IMR-90 (cell line): ENCODE measurements around the gene MAPK10. TPM values are rescaled to one million over a fixed set of nuclear protein-coding genes. Genes with fewer than 3 reads are reported as not detected.

Source experiments
- ATAC-seq: fragments of 200-7000 bp; cut with Tn5 transposase; 2 replicates; pipeline ENCODE4 v1.9.1; 2020; ENCODE audit warnings: low read depth, mild to moderate bottlenecking, moderate library complexity
- BruUV-seq: library from RNA; stranded (reverse); fragments of 400-500 nt; replicated peaks from 2 replicates; lab custom pipeline; 2021; lab: Mats Ljungman, UMichigan
- CTCF ChIA-PET: fragments of 300-600 bp; formaldehyde crosslinking; extraction: SDS; loops from one replicate; lab custom pipeline; 2021; ENCODE audit warnings: antibody characterized with exemption; lab: Yijun Ruan, JAX
- POLR2A ChIA-PET: fragments of 300-600 bp; sonication (Branson Sonifier 250); formaldehyde crosslinking; loops from one replicate; lab custom pipeline; 2022; ENCODE audit warnings: antibody characterized with exemption; ENCODE audit not compliant: unreplicated experiment; lab: Charles Lee
- DNase-seq: peaks from one replicate; pipeline ENCODE4 v3.0.0; 2013
- H2AFZ ChIP-seq: replicated peaks from 2 replicates; pipeline ENCODE3; 2013; ENCODE audit warnings: low read length, mild to moderate bottlenecking; ENCODE audit not compliant: poor library complexity
- H2AK5ac ChIP-seq: 2 replicates; pipeline ENCODE4 v1.6.1; 2013; ENCODE audit warnings: low read depth, low read length, inconsistent platforms
- H2AK9ac ChIP-seq: replicated peaks from 2 replicates; pipeline ENCODE3; 2013; ENCODE audit warnings: mild to moderate bottlenecking, low read depth, low read length, moderate library complexity; ENCODE audit not compliant: poor library complexity
- H2BK120ac ChIP-seq: 2 replicates; pipeline ENCODE4 v1.6.1; 2013; ENCODE audit warnings: low read depth, low read length, inconsistent platforms
- H2BK15ac ChIP-seq: 3 replicates; pipeline ENCODE4 v1.6.1; 2013; ENCODE audit warnings: low read depth, low read length, inconsistent platforms
- H2BK20ac ChIP-seq: 2 replicates; pipeline ENCODE4 v1.6.1; 2013; ENCODE audit warnings: low read depth, mild to moderate bottlenecking, inconsistent platforms, low read length, moderate library complexity
- H2BK5ac ChIP-seq: 2 replicates; pipeline ENCODE4 v1.6.1; 2013; ENCODE audit warnings: mild to moderate bottlenecking, low read depth, low read length, inconsistent platforms; ENCODE audit not compliant: poor library complexity, severe bottlenecking
- H3K14ac ChIP-seq: replicated peaks from 2 replicates; pipeline ENCODE4 v1.6.1; 2013; ENCODE audit warnings: low read depth, low read length, inconsistent platforms
- H3K18ac ChIP-seq: 2 replicates; pipeline ENCODE4 v1.6.1; 2013; ENCODE audit warnings: low read depth, low read length, control low read depth
- H3K23ac ChIP-seq: 2 replicates; pipeline ENCODE4 v1.6.1; 2013; ENCODE audit warnings: low read depth, low read length, inconsistent platforms
- H3K27ac ChIP-seq: 2 replicates; pipeline ENCODE4 v1.5.1; 2013; ENCODE audit warnings: mild to moderate bottlenecking, control low read depth, low read length; ENCODE audit not compliant: insufficient read depth
- H3K27me3 ChIP-seq: 2 replicates; pipeline ENCODE4 v1.6.1; 2013; ENCODE audit warnings: low read length; ENCODE audit not compliant: control insufficient read depth, insufficient read depth
- H3K36me3 ChIP-seq: 2 replicates; pipeline ENCODE4 v1.6.1; 2013; ENCODE audit warnings: low read length, mixed read lengths; ENCODE audit not compliant: control insufficient read depth, insufficient read depth
- H3K4ac ChIP-seq: 2 replicates; pipeline ENCODE4 v1.6.1; 2013; ENCODE audit warnings: low read depth, low read length, inconsistent platforms
- H3K4me1 ChIP-seq: 2 replicates; pipeline ENCODE4 v1.6.1; 2013; ENCODE audit warnings: low read length, mixed read lengths; ENCODE audit not compliant: control insufficient read depth, insufficient read depth
- H3K4me2 ChIP-seq: 2 replicates; pipeline ENCODE4 v1.6.1; 2013; ENCODE audit warnings: low read depth, mild to moderate bottlenecking, control low read depth, low read length, moderate library complexity
- H3K4me3 ChIP-seq: 2 replicates; pipeline ENCODE4 v1.5.1; 2013; ENCODE audit warnings: low read depth, mild to moderate bottlenecking, control low read depth, low read length, moderate library complexity; ENCODE audit not compliant: insufficient read depth
- H3K56ac ChIP-seq: 2 replicates; pipeline ENCODE4 v1.6.1; 2013; ENCODE audit warnings: low read length, inconsistent platforms; ENCODE audit not compliant: insufficient read depth; ENCODE audit errors: extremely low read depth
- H3K79me1 ChIP-seq, 2 experiments: 2 replicates each; pipeline ENCODE4 v1.6.1; 2013; ENCODE audit warnings: low read length in 2 of 2, inconsistent platforms in 1 of 2, low read depth in 1 of 2
- H3K9ac ChIP-seq: 2 replicates; pipeline ENCODE4 v1.6.1; 2013; ENCODE audit warnings: low read depth, low read length, control low read depth
- H3K9me1 ChIP-seq: 2 replicates; pipeline ENCODE4 v1.6.1; 2013; ENCODE audit warnings: low read length, inconsistent platforms; ENCODE audit not compliant: insufficient read depth
- H3K9me3 ChIP-seq: 2 replicates; pipeline ENCODE4 v1.6.1; 2013; ENCODE audit warnings: low read length; ENCODE audit not compliant: control insufficient read depth, insufficient read depth
- H4K20me1 ChIP-seq: 2 replicates; pipeline ENCODE4 v1.6.1; 2013; ENCODE audit warnings: low read length, inconsistent platforms; ENCODE audit not compliant: insufficient read depth
- H4K5ac ChIP-seq: 2 replicates; pipeline ENCODE4 v1.6.1; 2013; ENCODE audit warnings: mild to moderate bottlenecking, low read depth, low read length, control low read depth
- H4K8ac ChIP-seq, 2 experiments: 2 replicates each; pipeline ENCODE4 v1.6.1; 2013; ENCODE audit warnings: low read depth in 2 of 2, low read length in 2 of 2, control low read depth in 1 of 2, inconsistent platforms in 1 of 2
- H4K91ac ChIP-seq: 2 replicates; pipeline ENCODE4 v1.6.1; 2013; ENCODE audit warnings: low read depth, low read length, inconsistent platforms; ENCODE audit not compliant: insufficient read depth
- RFX5 ChIP-seq: IDR thresholded peaks from 2 replicates; pipeline ENCODE4 v1.8.0; 2012; ENCODE audit warnings: low read depth, mild to moderate bottlenecking, low read length, moderate library complexity
- WGBS, 2 experiments: methylation state at CpG; one replicate each; pipeline versions ENCODE4 v1.1.5 to v1.1.7; 2013; ENCODE audit warnings: missing lambda C conversion rate in 2 of 2; ENCODE audit not compliant: insufficient read length in 1 of 2; ENCODE audit errors: extremely low coverage in 2 of 2; 5-methylcytosine and 5-hydroxymethylcytosine counted together
- dilution Hi-C: fragments of 300-500 bp; cut with HindIII; formaldehyde crosslinking; loops from one replicate; pipeline ENCODE4 v1.14.3; 2018; ENCODE audit warnings: low sequenced_read_pairs; ENCODE audit not compliant: unreplicated experiment
- in situ Hi-C: fragments of 300-500 bp; cut with MboI; formaldehyde crosslinking; loops from 3 replicates; pipeline ENCODE4 v1.14.3; 2019; ENCODE audit warnings: low sequenced_read_pairs, inconsistent platforms, mixed read lengths
- intact Hi-C: fragments of 100-400 bp; cut with micrococcal nuclease; formaldehyde crosslinking; loops from 2 replicates; pipeline ENCODE4 v1.10.0; 2022
- polyA plus RNA-seq, 3 experiments: library from polyadenylated mRNA; depleted of rRNA; stranded (reverse); fragments of >200 nt; gene quantifications; 2 replicates each; pipeline ENCODE4 v1.2.3, GENCODE V29; 2012; ENCODE audit warnings: low replicate concordance in 1 of 3
- total RNA-seq: library from RNA; depleted of rRNA; stranded (reverse); fragments of >200 nt; gene quantifications from 2 replicates; pipeline ENCODE4 v1.2.3, GENCODE V29; 2012

The MAPK10 gene
- total and polyA plus RNA-seq, 2 of the 4 experiments (the other 2 are of a cell fraction): 2.8 to 6.5 TPM

DNA sequence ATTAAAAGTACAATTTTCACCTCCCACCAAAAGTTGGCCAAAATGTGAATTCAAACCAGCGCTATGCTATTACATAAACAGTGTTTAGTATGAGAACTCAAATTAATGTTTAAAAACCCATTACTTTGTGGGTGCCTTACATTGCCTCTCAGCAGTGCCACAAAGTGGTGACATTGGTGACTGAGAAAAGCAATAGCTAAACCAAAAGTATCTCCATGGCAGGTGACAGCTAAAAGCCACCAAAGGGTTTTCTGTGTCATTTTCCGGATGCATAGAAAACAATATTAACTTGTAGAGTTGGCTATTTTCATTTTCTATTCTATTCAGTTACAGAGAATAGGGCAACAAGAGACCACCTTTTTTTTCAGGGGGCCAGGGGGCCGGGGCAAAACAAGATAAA, 261.2 kb downstream of the MAPK10 start:
- H3K79me1 ChIP-seq: no peaks in the 10 kb centered on the region
- no peak overlapping the region for H2BK120ac ChIP-seq
- H2BK20ac ChIP-seq: no peak overlapping the region
- no peak overlapping the region for H3K4ac ChIP-seq
- H3K4me2 ChIP-seq: no peak overlapping the region
- H2AK5ac ChIP-seq: no peak overlapping the region
- H2AK9ac ChIP-seq: no peak overlapping the region
- dilution Hi-C loops (no loop called here), intact Hi-C loops (no loop called here), in situ Hi-C loops (no loop called here)
- no peak overlapping the region for H2BK5ac ChIP-seq
- no peaks in the 10 kb centered on the region for H3K9me1 ChIP-seq
- no peaks in the 10 kb centered on the region for H3K9me3 ChIP-seq
- CTCF ChIA-PET: interaction anchor here (0.6 kb wide), 2 partner anchors 21 to 55 kb away, joined by 3 read pairs; no protein-coding TSS in a partner anchor
- no peak overlapping the region for H3K14ac ChIP-seq
- DNase-seq: no peak
- no peak overlapping the region for H3K9ac ChIP-seq
- no peak for ATAC-seq
- H3K23ac ChIP-seq: no peak overlapping the region
- no peaks in the 10 kb centered on the region for H4K20me1 ChIP-seq
- no peak for TF ChIP-seq RFX5
- H3K4me1 ChIP-seq: no peaks in the 10 kb centered on the region
- no peak overlapping the region for H3K27ac ChIP-seq
- BruUV-seq: no TSS peak
- no peak overlapping the region for H3K56ac ChIP-seq
- H3K27me3 ChIP-seq: no peaks in the 10 kb centered on the region
- WGBS, 2 experiments: no CpG with 5 or more reads among the region's 3 CpGs
- H3K4me3 ChIP-seq: no peak overlapping the region
- no peaks in the 10 kb centered on the region for H3K36me3 ChIP-seq
- H2BK15ac ChIP-seq: no peak overlapping the region
- no peak overlapping the region for H4K91ac ChIP-seq
- POLR2A ChIA-PET: no interaction called here
- no peak overlapping the region for H2AFZ ChIP-seq
- H3K18ac ChIP-seq: no peak overlapping the region
- H4K5ac ChIP-seq: no peak overlapping the region
- no peak overlapping the region for H4K8ac ChIP-seq
